ENCODE data around the gene IFT57.
"Not testable (repeated sequence)": the region's sequence is repeated elsewhere in the genome, so short reads cannot be mapped to it uniquely, and the experiment has no call there.

DNA sequence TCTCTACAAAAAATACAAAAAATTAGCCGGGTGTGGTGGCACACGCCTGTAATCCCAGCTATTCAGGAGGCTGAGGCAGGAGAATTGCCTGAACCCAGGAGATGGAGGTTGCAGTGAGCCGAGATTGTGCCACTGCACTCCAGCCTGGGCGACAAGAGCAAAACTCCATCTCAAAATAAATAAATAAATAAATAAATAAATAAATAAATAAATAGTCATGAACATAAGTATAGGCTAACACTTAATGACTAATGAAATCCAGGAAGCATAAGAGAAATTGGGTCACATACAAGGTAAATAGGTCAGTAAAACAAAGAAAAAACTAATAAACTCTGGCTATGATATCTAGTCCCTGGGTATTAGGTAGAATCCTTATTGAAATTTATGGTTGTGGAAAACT, 66.6 kb downstream of the IFT57 start:
- TF ChIP-seq, protein P1, sequence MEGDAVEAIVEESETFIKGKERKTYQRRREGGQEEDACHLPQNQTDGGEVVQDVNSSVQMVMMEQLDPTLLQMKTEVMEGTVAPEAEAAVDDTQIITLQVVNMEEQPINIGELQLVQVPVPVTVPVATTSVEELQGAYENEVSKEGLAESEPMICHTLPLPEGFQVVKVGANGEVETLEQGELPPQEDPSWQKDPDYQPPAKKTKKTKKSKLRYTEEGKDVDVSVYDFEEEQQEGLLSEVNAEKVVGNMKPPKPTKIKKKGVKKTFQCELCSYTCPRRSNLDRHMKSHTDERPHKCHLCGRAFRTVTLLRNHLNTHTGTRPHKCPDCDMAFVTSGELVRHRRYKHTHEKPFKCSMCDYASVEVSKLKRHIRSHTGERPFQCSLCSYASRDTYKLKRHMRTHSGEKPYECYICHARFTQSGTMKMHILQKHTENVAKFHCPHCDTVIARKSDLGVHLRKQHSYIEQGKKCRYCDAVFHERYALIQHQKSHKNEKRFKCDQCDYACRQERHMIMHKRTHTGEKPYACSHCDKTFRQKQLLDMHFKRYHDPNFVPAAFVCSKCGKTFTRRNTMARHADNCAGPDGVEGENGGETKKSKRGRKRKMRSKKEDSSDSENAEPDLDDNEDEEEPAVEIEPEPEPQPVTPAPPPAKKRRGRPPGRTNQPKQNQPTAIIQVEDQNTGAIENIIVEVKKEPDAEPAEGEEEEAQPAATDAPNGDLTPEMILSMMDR (IDR thresholded peaks at IDR 0.05; ENCODE audit: poor library complexity) = not testable (repeated sequence)
- not testable (repeated sequence) for TF ChIP-seq EZH2 (IDR thresholded peaks at IDR 0.05; ENCODE audit: borderline replicate concordance)
